PC-3 (cell line): Measurements from ENCODE around the gene BNIP3.

ENCODE experiments used
- CTCF ChIP-seq: fragments of 300-600 bp; sonication (generic); conservative IDR thresholded peaks from 2 replicates; pipeline ENCODE4 v1.5.1; 2017; ENCODE audit warnings: antibody characterized with exemption, low read depth, mild to moderate bottlenecking, low read length
- EZH2 ChIP-seq: fragments of 300-600 bp; sonication (generic); IDR thresholded peaks from one replicate; pipeline ENCODE4 v1.6.1; 2017; ENCODE audit warnings: antibody characterized with exemption, mild to moderate bottlenecking, low read length; ENCODE audit not compliant: unreplicated experiment

DNA sequence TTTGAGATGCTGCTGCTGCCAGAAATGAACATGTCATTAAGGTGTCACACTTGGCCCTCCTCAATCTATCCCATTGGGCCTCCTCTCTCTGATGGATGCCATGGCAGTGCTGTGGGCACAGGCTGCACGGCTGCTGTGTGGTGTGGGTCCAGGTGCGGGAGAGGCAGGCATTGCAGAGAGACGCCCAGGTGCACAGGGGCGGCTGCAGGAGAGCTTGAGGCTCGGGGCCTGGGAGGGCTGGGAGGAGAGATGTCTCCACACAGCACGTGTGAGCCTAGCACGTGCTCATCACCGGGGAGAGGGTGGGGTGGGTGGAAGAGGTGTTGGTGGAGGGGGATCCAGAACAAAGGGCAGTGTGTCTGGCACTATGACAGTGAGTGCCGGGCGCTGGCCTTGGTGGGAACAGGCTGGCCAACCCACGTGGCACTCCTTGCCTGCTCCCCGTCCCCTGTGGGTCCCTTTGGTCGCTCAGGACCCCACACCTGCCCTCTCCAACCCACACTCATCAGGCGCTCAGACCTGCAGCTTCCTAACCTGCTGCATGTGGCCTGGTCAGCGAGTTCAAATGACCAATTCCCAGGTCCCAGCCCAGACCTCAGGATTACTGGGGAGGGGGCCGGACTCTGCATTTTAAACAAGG lies 39.9 kb upstream of the BNIP3 start:
- TF ChIP-seq EZH2 = no peak
- TF ChIP-seq CTCF = no peak
